WTC11 (cell line): ENCODE results near the gene TUBA4B. TPM values are rescaled to one million over a fixed set of nuclear protein-coding genes. Genes with fewer than 3 reads are reported as not detected.

Source experiments
- ATF1 ChIP-seq: sonication (generic); formaldehyde crosslinking; IDR thresholded peaks from 2 replicates; pipeline ENCODE4 v1.8.1; 2023; ENCODE audit warnings: mild to moderate bottlenecking, moderate library complexity, missing genetic modification reagents
- ATF3 ChIP-seq: sonication (generic); formaldehyde crosslinking; conservative IDR thresholded peaks from 2 replicates; pipeline ENCODE4 v1.8.1; 2022; ENCODE audit warnings: mild to moderate bottlenecking, missing genetic modification reagents
- ATF6 ChIP-seq: sonication (generic); formaldehyde crosslinking; IDR thresholded peaks from 2 replicates; pipeline ENCODE4 v1.8.1; 2023; ENCODE audit warnings: mild to moderate bottlenecking, missing genetic modification reagents
- E2F5 ChIP-seq: sonication (generic); formaldehyde crosslinking; IDR thresholded peaks from 2 replicates; pipeline ENCODE4 v1.8.1; 2022; ENCODE audit warnings: mild to moderate bottlenecking, moderate library complexity, missing genetic modification reagents
- ERG ChIP-seq: fragments of 250-450 bp; sonication (Bioruptor Pico); IDR thresholded peaks from 2 replicates; pipeline ENCODE4 v1.8.0; 2021; ENCODE audit warnings: mild to moderate bottlenecking
- ESRRA ChIP-seq: sonication (generic); formaldehyde crosslinking; IDR thresholded peaks from 2 replicates; pipeline ENCODE4 v1.8.1; 2022; ENCODE audit warnings: mild to moderate bottlenecking, missing genetic modification reagents, borderline replicate concordance
- ETV6 ChIP-seq: sonication (generic); formaldehyde crosslinking; IDR thresholded peaks from 2 replicates; pipeline ENCODE4 v1.8.1; 2022; ENCODE audit warnings: mild to moderate bottlenecking, missing genetic modification reagents
- HMGA2 ChIP-seq: fragments of 250-450 bp; sonication (Bioruptor Pico); IDR thresholded peaks from 2 replicates; pipeline ENCODE4 v1.4.0; 2021; ENCODE audit warnings: mild to moderate bottlenecking, moderate library complexity
- HMGXB4 ChIP-seq: sonication (generic); formaldehyde crosslinking; IDR thresholded peaks from 2 replicates; pipeline ENCODE4 v1.8.1; 2023; ENCODE audit warnings: mild to moderate bottlenecking, moderate library complexity, missing genetic modification reagents
- JUN ChIP-seq: sonication (generic); formaldehyde crosslinking; IDR thresholded peaks from 2 replicates; pipeline ENCODE4 v1.8.0; 2023; ENCODE audit warnings: mild to moderate bottlenecking, missing genetic modification reagents
- MYBL2 ChIP-seq: sonication (generic); formaldehyde crosslinking; IDR thresholded peaks from 2 replicates; pipeline ENCODE4 v1.8.1; 2023; ENCODE audit warnings: mild to moderate bottlenecking, moderate library complexity, missing genetic modification reagents
- NFYB ChIP-seq: sonication (generic); formaldehyde crosslinking; conservative IDR thresholded peaks from 2 replicates; pipeline ENCODE4 v1.8.0; 2022; ENCODE audit warnings: low read depth, missing genetic modification reagents
- NR1H2 ChIP-seq: sonication (generic); formaldehyde crosslinking; IDR thresholded peaks from 2 replicates; pipeline ENCODE4 v1.9.0; 2021; ENCODE audit warnings: mild to moderate bottlenecking, moderate library complexity, missing genetic modification reagents
- PRDM15 ChIP-seq: sonication (generic); formaldehyde crosslinking; IDR thresholded peaks from 2 replicates; pipeline ENCODE4 v1.8.0; 2022; ENCODE audit warnings: missing genetic modification reagents
- SMAD3 ChIP-seq: sonication (generic); formaldehyde crosslinking; IDR thresholded peaks from 2 replicates; pipeline ENCODE4 v1.8.0; 2022; ENCODE audit warnings: missing genetic modification reagents, mild to moderate bottlenecking, borderline replicate concordance
- TEAD4 ChIP-seq: sonication (generic); formaldehyde crosslinking; IDR thresholded peaks from 2 replicates; pipeline ENCODE4 v1.8.0; 2022; ENCODE audit warnings: mild to moderate bottlenecking, missing genetic modification reagents
- ZBTB21 ChIP-seq: sonication (generic); formaldehyde crosslinking; IDR thresholded peaks from 2 replicates; pipeline ENCODE4 v1.8.1; 2023; ENCODE audit warnings: mild to moderate bottlenecking, missing genetic modification reagents, borderline replicate concordance
- ZNF232 ChIP-seq: sonication (generic); formaldehyde crosslinking; IDR thresholded peaks from 2 replicates; pipeline ENCODE4 v1.8.0; 2022; ENCODE audit warnings: mild to moderate bottlenecking, missing genetic modification reagents
- ZNF281 ChIP-seq: sonication (generic); formaldehyde crosslinking; IDR thresholded peaks from 2 replicates; pipeline ENCODE4 v1.8.0; 2023; ENCODE audit warnings: mild to moderate bottlenecking, missing genetic modification reagents
- ZNF317 ChIP-seq: sonication (generic); formaldehyde crosslinking; IDR thresholded peaks from 2 replicates; pipeline ENCODE4 v1.8.1; 2023; ENCODE audit warnings: low read depth, mild to moderate bottlenecking, moderate library complexity, missing genetic modification reagents, borderline replicate concordance
- ZNF396 ChIP-seq: fragments of 250-450 bp; sonication (Bioruptor Pico); IDR thresholded peaks from 2 replicates; pipeline ENCODE4 v1.8.0; 2021; ENCODE audit warnings: mild to moderate bottlenecking, moderate library complexity, borderline replicate concordance
- ZNF512 ChIP-seq: sonication (generic); formaldehyde crosslinking; IDR thresholded peaks from 2 replicates; pipeline ENCODE4 v1.8.1; 2022; ENCODE audit warnings: missing genetic modification reagents, borderline replicate concordance
- total RNA-seq: library from RNA; stranded (reverse); gene quantifications from 3 replicates; pipeline ENCODE4 v1.2.3, GENCODE V29; 2021

Gene TUBA4B
- total RNA-seq, 1 experiment from 2014 or later = 0.20 TPM

- TF ChIP-seq PRDM15 = no peak
- TF ChIP-seq ATF6 (CRISPR knock-in tag) = no peak
- TF ChIP-seq JUN = peak; percentile 96
- no peak for TF ChIP-seq ATF3
- peak; percentile 33; the same call in 1 of the 2 replicates for TF ChIP-seq ESRRA
- TF ChIP-seq NFYB (CRISPR knock-in tag) = no peak
- no peak for TF ChIP-seq ZNF512
- 0 out of 2 replicates have a peak, but pooled peaks have one; percentile 37 for TF ChIP-seq E2F5
- TF ChIP-seq ERG = no peak
- peak; percentile 81; the same call in 1 of the 2 replicates for TF ChIP-seq TEAD4 (CRISPR knock-in tag)
- TF ChIP-seq SMAD3 (CRISPR knock-in tag) = peak; percentile 95; the same call in 1 of the 2 replicates
- no peak for TF ChIP-seq HMGXB4 (CRISPR knock-in tag)
- TF ChIP-seq MYBL2 (CRISPR knock-in tag) = peak; percentile 80
- peak; percentile 70; the same call in 1 of the 2 replicates for TF ChIP-seq ZBTB21 (CRISPR knock-in tag)
- TF ChIP-seq NR1H2 (CRISPR knock-in tag) = no peak
- peak; percentile 96 for TF ChIP-seq ETV6
- peak; percentile 92; the same call in 1 of the 2 replicates for TF ChIP-seq ZNF232 (CRISPR knock-in tag)
- no peak for TF ChIP-seq ZNF317
- no peak for TF ChIP-seq HMGA2 (CRISPR knock-in tag)
- peak; percentile 92 for TF ChIP-seq ZNF281 (CRISPR knock-in tag)
- peak; percentile 56; the same call in 1 of the 2 replicates for TF ChIP-seq ATF1 (CRISPR knock-in tag)
- no peak for TF ChIP-seq ZNF396 (CRISPR knock-in tag)
Observed at GRCh38 chr2:219308142-219309101, 55.4 kb downstream of the TUBA4B start (continued).
